Measurements from ENCODE around the gene EXOSC1.

EXOSC1 gene

DNA sequence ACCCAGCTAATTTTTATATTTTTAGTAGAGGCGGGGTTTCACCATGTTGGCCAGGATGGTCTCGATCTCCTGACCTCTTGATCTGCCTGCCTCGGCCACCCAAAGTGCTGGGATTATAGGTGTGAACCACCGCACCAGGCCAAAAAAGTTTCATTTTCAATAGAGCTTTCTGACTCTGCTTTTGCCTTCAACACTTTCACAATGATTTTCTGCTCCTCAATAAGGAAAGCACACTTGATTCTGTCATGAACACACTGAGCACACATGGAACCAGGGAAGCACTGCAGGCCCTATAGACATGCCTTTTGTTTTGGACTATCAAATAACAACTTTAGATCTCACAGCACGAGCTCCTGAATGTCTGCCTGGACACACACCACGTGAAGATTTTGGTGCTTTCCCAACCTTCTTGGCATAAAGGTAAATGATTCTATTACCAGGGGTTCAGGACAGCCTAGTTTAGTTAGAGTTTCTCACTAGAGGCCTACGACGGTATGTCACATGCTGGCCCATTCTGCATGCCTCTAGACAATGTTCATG lies 52.7 kb downstream of the EXOSC1 start:
- Histone ChIP-seq H3K4me3 (ENCODE audit: low read depth, low read length) (no peak overlapping the region), H3K27me3 (ENCODE audit: insufficient read depth, low read length) (no peaks in the 10 kb centered on the region), H2AFZ (ENCODE audit: low read length, unreplicated experiment) (no peak overlapping the region), H3K27ac (ENCODE audit: low read depth, low read length) (no peak overlapping the region), H3K4me1 (ENCODE audit: control insufficient read depth, insufficient read depth, low read length, unreplicated experiment) (no peaks in the 10 kb centered on the region), H3K36me3 (ENCODE audit: insufficient read depth, low read length) (peaks cover 20% of the 10 kb centered on the region; the same call in 1 of the 2 replicates), H3K79me2 (ENCODE audit: control insufficient read depth, insufficient read depth, low read length, unreplicated experiment) (no peaks in the 10 kb centered on the region)

GRCh38 chr10:97390091-97390490 lies 55.7 kb downstream of the EXOSC1 start:
- Histone ChIP-seq H3K27me3 (ENCODE audit: insufficient read depth, low read length) (no peaks in the 10 kb centered on the region), H3K4me1 (ENCODE audit: control insufficient read depth, insufficient read depth, low read length, unreplicated experiment) (no peaks in the 10 kb centered on the region), H3K27ac (ENCODE audit: low read depth, low read length) (no peak overlapping the region), H3K79me2 (ENCODE audit: control insufficient read depth, insufficient read depth, low read length, unreplicated experiment) (no peaks in the 10 kb centered on the region), H3K36me3 (ENCODE audit: insufficient read depth, low read length) (peaks cover 15% of the 10 kb centered on the region; the same call in 1 of the 2 replicates), H2AFZ (ENCODE audit: low read length, unreplicated experiment) (no peak overlapping the region), H3K4me3 (ENCODE audit: low read depth, low read length) (no peak overlapping the region)

DNA sequence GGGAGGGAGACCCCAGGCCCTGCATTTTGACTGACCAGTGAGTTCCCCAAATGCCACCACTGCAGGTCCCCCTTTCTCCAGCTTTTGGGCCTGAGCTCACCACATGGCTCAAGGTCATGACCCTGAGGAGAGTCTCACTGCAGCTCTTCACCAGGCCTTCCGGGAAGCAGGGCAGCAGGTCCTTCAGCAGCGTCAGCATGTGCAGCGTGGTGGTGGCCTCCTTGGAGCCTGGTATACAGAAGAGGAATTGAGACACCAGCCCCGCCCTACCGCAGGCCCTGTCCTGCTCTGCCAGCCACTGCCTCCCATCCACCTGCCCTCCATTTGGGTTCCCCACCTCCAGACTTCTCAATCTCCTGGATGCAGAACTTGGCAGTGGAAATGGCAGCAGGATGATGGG lies 57.7 kb downstream of the EXOSC1 start:
- Histone ChIP-seq H3K27me3 (ENCODE audit: insufficient read depth, low read length) (no peaks in the 10 kb centered on the region), H3K4me3 (ENCODE audit: low read depth, low read length) (no peak overlapping the region), H3K4me1 (ENCODE audit: control insufficient read depth, insufficient read depth, low read length, unreplicated experiment) (no peaks in the 10 kb centered on the region), H3K27ac (ENCODE audit: low read depth, low read length) (no peak overlapping the region), H3K36me3 (ENCODE audit: insufficient read depth, low read length) (peaks cover 7% of the 10 kb centered on the region; the same call in 1 of the 2 replicates), H3K79me2 (ENCODE audit: control insufficient read depth, insufficient read depth, low read length, unreplicated experiment) (no peaks in the 10 kb centered on the region), H2AFZ (ENCODE audit: low read length, unreplicated experiment) (no peak overlapping the region)

All from ACC112 (cell line).